Cerebellar cortex (tissue), 1 donor: ENCODE results near the gene ZDHHC20.
A peak's percentile ranks its signal among the peaks of the same experiment; 100 is the strongest.

Experiments used
- DNase-seq: peaks from one replicate; pipeline ENCODE4 v3.0.0-alpha.2; 2015; ENCODE audit warnings: low spot score

The ZDHHC20 gene

GRCh38 chr13:21326155-21327031, 132.7 kb downstream of the ZDHHC20 start:
- peak; percentile 53 for DNase-seq

DNA sequence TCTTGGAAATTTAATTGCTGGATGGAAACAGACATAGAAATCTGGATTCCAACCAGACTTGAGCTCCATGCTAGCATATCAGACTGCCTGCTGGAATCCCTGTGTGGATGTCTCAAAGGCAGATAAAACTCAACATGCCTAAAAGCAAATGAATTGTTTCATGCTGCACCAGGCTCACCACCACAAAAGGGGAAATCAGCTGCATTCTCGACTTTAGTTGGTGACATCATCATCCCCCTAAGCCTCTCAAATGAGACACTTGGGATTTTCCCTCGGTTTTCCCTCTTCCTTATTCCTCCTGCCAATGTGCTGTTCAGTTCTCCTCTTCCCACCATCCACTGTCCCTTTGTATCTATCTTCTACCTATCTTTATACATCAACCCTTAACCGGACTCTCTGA, 134.3 kb downstream of the ZDHHC20 start:
- no peak for DNase-seq

DNA sequence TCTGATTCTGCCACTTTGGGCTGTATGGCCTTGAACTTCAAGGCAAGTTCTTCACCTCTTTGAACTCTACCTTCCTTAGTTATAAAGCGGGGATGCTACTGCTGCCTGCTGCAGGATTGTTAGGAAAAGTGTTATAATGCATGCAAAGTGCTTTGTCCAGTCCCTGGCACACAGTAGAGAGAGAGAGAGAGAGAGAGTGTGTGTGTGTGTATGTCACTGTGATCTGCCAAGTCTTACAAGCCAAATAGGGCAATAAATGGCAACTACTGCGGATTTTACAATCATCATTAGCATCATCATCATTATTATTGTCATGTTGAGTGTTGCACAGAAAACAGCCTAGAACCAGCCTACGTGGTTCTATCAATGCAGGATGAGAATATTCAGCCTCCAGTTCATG, 136.1 kb downstream of the ZDHHC20 start:
- DNase-seq: no peak
